DMS53 (cell line): Measurements from ENCODE around the gene RNF31.
"Not testable (repeated sequence)": the region's sequence is repeated elsewhere in the genome, so short reads cannot be mapped to it uniquely, and the experiment has no call there.

ENCODE experiments used
- DNase-seq: peaks from one replicate; lab custom pipeline; 2025; lab: John Stamatoyannopoulos, UW

Gene RNF31

GRCh38 chr14:24202538-24202937 is 55.2 kb downstream of the RNF31 start:
- not testable (repeated sequence) for DNase-seq

GRCh38 chr14:24203249-24203886 is 56.1 kb downstream of the RNF31 start:
- not testable (repeated sequence) for DNase-seq

GRCh38 chr14:24204163-24205146 is 57.2 kb downstream of the RNF31 start:
- no peak for DNase-seq

GRCh38 chr14:24206260-24207103 is 59.2 kb downstream of the RNF31 start:
- DNase-seq, result no peak

GRCh38 chr14:24207104-24207551 is 59.8 kb downstream of the RNF31 start:
- no peak for DNase-seq

- DNase-seq, result no peak
Observed at GRCh38 chr14:24207625-24208024, 60.3 kb downstream of the RNF31 start.
